ENCODE results near the gene ZNF18.
"Not testable (repeated sequence)": the region's sequence is repeated elsewhere in the genome, so short reads cannot be mapped to it uniquely, and the experiment has no call there.

The ZNF18 gene

DNA sequence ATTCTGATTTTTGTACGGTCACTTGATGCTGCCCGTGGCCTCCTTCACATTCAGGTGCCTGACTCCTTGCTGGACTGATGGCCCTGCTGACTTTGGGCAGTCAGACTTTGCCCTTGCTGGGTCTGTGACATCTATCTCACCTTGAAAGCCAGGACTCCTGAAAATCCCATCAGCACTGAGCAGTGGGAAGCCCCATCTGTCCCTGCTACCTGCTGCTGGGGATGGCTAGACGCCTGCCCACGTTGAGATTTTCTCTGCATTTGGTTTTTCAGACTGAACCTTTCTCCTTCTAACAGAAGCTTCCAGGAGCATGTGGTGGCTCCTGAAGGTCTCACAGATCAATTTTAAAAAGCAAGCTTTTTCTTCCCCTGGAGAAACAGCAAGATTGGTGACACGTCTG is 10.2 kb upstream of the ZNF18 start:
- Mint-ChIP-seq H3K9me3 (no peaks in the 10 kb centered on the region), H3K27me3 (peaks cover 4% of the 10 kb centered on the region), H3K4me1 (ENCODE audit: low read depth) (no peaks in the 10 kb centered on the region), H3K27ac (no peak overlapping the region), H3K4me3 (no peak overlapping the region), H3K36me3 (ENCODE audit: low read depth) (no peaks in the 10 kb centered on the region)

DNA sequence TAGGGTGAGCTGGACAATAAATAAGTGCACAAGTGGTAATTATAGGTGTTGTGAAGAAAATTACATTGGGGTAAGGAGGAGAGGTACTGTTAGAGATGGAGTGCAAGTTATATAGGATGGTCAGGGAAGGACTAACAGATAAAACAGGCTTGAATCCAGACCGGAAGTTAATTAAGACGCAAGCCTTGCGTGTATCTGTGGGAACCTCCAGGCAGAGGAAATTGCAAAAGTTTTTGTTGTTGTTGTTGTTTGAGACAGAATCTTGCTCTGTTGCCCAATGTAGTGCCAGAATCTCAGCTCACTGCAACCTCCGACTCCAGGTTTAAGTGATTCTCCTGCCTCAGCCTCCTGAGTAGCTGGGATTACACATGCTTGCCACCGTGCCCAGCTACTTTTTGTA is 2.4 kb upstream of the ZNF18 start:
- no peaks in the 10 kb centered on the region for H3K36me3 Mint-ChIP-seq (ENCODE audit: low read depth)
- H3K9me3 Mint-ChIP-seq = no peaks in the 10 kb centered on the region
- H3K27ac Mint-ChIP-seq = no peak overlapping the region
- no peaks in the 10 kb centered on the region for H3K27me3 Mint-ChIP-seq
- H3K4me3 Mint-ChIP-seq = no peak overlapping the region
- peaks cover 19% of the 10 kb centered on the region for H3K4me1 Mint-ChIP-seq (ENCODE audit: low read depth)

DNA sequence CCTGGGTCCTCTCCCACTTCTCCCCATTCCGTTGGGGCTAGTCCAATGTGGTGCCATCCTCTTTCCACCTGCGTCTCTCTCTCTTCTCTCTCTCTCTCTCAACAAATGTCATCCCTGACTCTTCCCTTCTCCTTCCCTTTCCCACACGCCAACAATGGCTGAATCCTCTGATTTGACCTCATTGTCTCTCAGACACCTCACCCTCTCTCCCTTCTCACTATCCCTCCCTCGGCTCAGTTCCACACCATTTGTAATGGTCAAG is 628 bp upstream of the ZNF18 start:
- Mint-ChIP-seq H3K36me3 (ENCODE audit: low read depth) (peaks cover 4% of the 10 kb centered on the region), H3K27ac (peak overlapping the region; percentile 88), H3K4me1 (ENCODE audit: low read depth) (peaks cover 25% of the 10 kb centered on the region), H3K27me3 (no peaks in the 10 kb centered on the region), H3K9me3 (no peaks in the 10 kb centered on the region), H3K4me3 (peak overlapping the region; percentile 90)

DNA sequence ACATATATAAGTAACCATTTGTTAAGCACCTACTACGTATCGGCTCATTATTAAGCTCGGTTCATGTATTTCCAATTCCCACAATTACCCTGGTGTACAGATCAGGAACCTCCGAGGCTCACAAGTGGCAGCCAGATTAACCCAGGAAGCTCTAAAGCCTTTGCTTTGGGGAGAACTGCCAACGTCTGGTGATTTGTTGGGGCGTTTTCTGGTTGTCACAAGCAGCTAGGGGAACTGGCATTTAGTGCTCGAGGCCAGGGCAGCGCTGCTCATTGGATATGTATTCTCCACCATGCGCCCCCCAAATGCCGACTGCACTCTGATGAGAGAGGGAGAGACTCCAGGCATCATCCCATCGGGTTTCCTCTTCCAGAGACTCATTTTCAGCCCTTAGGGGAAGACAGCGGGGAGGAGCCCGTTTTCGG is 541 bp downstream of the ZNF18 start:
- no peaks in the 10 kb centered on the region for H3K9me3 Mint-ChIP-seq
- H3K27me3 Mint-ChIP-seq = no peaks in the 10 kb centered on the region
- H3K36me3 Mint-ChIP-seq (ENCODE audit: low read depth) = peaks cover 11% of the 10 kb centered on the region
- peak overlapping the region; percentile 90 for H3K4me3 Mint-ChIP-seq
- H3K27ac Mint-ChIP-seq = peak overlapping the region; percentile 89
- peaks cover 29% of the 10 kb centered on the region for H3K4me1 Mint-ChIP-seq (ENCODE audit: low read depth)

DNA sequence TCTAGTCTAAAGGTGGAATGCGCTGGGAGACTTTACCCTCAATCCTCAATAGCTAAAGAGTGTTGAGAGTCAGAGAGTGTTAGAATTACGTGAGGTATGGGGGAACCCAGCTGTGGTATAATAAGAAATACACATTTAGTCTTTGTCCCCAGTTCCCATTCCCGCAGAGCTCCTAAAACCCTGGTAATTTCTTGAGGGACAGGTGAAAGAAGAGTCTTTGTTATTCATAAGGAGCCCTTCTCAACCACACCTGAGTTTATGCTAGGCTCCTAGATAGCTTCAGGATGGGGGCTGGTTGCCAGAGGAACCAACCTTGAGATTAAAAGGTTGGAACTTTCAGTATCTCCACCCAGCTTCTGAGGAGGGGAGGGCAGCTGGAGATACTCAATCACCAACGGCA is 5.8 kb downstream of the ZNF18 start:
- H3K4me1 Mint-ChIP-seq (ENCODE audit: low read depth) = peaks cover 21% of the 10 kb centered on the region
- H3K27me3 Mint-ChIP-seq = no peaks in the 10 kb centered on the region
- H3K36me3 Mint-ChIP-seq (ENCODE audit: low read depth) = peaks cover 41% of the 10 kb centered on the region
- no peak overlapping the region for H3K4me3 Mint-ChIP-seq
- no peak overlapping the region for H3K27ac Mint-ChIP-seq
- H3K9me3 Mint-ChIP-seq = no peaks in the 10 kb centered on the region

DNA sequence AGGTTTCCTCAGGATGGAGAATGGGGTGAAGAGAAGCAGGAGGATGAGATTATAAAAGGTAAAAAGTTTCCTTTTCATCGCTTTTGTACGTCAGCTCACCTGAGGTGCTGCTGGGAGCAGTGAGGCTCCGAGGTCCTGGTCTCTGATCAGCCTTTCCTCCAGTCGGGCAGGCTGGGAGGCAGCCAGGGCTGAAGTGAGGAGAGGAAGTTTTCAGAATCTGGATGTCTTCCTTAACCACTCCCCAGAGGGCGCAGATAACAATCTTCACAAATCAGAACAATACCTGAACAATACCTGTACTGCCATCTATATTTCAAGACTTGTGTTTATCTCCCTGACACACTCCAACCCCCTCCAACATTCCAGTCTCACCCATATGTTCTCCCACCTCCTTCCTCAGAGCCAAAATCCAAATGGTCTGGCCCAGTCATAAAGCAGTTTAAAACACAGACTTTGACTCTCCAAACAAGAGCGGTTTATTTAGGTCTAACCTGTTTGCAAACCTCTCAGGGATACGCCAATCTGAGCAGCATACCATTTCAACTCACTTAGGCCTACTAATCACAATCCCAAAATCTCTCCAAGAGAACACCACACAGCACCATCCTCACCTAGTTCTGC is 6.8 kb downstream of the ZNF18 start:
- H3K4me3 Mint-ChIP-seq = no peak overlapping the region
- peaks cover 49% of the 10 kb centered on the region for H3K36me3 Mint-ChIP-seq (ENCODE audit: low read depth)
- H3K27me3 Mint-ChIP-seq = no peaks in the 10 kb centered on the region
- peaks cover 15% of the 10 kb centered on the region for H3K4me1 Mint-ChIP-seq (ENCODE audit: low read depth)
- no peak overlapping the region for H3K27ac Mint-ChIP-seq
- H3K9me3 Mint-ChIP-seq = no peaks in the 10 kb centered on the region

DNA sequence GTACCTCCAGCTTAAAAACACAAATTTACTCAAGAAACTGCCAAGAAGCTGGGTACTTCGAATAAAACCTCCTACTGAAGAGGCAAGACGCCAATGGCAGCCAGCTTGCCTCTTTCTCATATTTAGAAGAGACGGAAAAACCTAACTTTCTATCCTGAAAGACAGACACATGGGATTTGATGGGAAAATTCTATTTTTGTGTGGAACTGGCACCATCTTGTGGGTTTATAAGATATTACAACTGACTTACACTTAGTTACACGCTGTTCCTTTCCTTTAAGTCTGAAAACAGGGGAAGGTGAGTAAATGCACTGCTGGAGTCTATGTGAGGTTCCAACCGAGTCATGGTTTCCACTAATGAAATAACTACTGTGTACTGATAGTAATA is 10.3 kb downstream of the ZNF18 start:
- Mint-ChIP-seq H3K27ac (no peak overlapping the region), H3K27me3 (no peaks in the 10 kb centered on the region), H3K9me3 (no peaks in the 10 kb centered on the region), H3K4me1 (ENCODE audit: low read depth) (no peaks in the 10 kb centered on the region), H3K36me3 (ENCODE audit: low read depth) (peaks cover 62% of the 10 kb centered on the region), H3K4me3 (no peak overlapping the region)

DNA sequence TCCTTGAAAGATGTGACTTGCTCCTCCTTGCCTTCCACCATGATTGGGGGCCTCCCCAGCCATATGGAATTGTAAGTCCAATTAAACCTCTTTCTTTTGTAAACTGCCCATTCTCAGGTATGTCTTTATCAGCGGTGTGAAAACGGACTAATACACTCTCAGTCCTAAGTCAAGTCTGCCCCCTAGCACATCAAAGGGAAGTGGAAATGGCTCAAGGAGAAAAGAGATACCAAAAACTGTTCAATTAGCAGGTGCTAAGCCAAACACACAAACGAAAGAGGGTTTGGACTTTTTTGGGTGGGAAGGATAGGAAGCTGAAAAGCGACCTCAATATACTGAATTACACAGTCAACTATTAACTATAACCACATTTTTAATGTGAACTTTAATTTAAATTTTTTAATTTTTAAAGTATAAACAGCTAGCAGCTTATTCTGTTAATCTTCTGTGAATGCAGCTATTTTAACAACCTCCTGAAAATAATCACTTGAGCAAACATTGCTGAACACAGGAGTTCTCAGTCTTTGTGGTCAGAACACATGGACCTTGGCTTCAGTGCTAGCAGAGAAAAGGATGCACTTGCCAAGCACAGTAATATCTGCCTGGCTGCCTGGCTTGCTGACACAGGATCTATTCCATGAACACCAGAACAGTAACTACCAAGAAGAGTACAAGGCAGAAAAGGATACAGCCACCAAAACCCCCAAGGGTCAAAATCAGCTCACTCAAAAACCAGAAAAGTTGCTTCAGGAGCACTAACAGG is 10.9 kb downstream of the ZNF18 start:
- Mint-ChIP-seq H3K36me3 (ENCODE audit: low read depth) (peaks cover 66% of the 10 kb centered on the region), H3K4me3 (no peak overlapping the region)

DNA sequence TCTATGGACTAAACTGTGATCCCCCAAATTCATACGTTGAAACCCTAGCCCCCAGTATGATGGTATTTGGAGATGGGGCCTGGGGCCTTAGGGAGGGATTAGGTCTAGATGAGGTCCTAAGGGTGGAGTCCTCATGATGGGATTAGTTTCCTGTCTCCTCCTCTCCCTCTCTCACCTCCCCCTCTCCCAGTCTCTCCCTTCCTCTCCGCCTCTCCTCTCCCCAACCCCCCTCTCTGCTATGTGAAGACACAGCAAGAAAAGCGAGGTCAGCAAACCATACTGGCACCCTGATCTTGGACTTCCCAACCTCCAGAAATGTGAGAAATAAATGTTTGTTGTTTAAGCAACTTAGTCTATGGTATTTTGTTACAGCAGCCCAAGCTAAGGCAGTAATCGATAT is 15.4 kb downstream of the ZNF18 start:
- H3K36me3 Mint-ChIP-seq (ENCODE audit: low read depth) = peaks cover 72% of the 10 kb centered on the region
- H3K4me1 Mint-ChIP-seq (ENCODE audit: low read depth) = no peaks in the 10 kb centered on the region

More for the DNA sequence above, 10.9 kb downstream of the ZNF18 start:
- Mint-ChIP-seq H3K4me1 (ENCODE audit: low read depth) (no peaks in the 10 kb centered on the region), H3K9me3 (no peaks in the 10 kb centered on the region), H3K27me3 (no peaks in the 10 kb centered on the region), H3K27ac (no peak overlapping the region)

DNA sequence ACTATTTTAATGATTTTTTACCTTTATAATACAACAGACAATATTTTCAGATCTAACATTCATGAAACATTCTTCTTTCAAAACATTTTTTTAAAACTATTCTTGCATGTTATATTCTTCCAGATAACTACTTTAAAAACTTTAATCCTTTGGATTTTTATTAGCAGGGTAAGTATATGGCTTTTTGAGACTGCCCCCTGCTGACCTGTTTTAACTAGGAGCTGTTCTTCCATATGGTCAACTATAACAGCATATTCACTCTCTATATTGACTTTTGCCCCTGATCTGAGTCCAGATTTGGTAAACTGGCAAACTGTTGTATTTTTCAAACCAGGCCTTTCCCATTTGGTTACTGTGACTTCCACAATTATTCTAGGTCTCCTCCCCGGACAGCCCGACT is 16.5 kb downstream of the ZNF18 start:
- peaks cover 3% of the 10 kb centered on the region for H3K9me3 Mint-ChIP-seq
- H3K27ac Mint-ChIP-seq = no peak overlapping the region
- no peaks in the 10 kb centered on the region for H3K27me3 Mint-ChIP-seq
- no peak overlapping the region for H3K4me3 Mint-ChIP-seq
- H3K36me3 Mint-ChIP-seq (ENCODE audit: low read depth) = peaks cover 78% of the 10 kb centered on the region
- no peaks in the 10 kb centered on the region for H3K4me1 Mint-ChIP-seq (ENCODE audit: low read depth)

More for the DNA sequence above, 15.4 kb downstream of the ZNF18 start:
- H3K9me3 Mint-ChIP-seq = no peaks in the 10 kb centered on the region
- H3K4me3 Mint-ChIP-seq = no peak overlapping the region
- no peaks in the 10 kb centered on the region for H3K27me3 Mint-ChIP-seq
- no peak overlapping the region for H3K27ac Mint-ChIP-seq

DNA sequence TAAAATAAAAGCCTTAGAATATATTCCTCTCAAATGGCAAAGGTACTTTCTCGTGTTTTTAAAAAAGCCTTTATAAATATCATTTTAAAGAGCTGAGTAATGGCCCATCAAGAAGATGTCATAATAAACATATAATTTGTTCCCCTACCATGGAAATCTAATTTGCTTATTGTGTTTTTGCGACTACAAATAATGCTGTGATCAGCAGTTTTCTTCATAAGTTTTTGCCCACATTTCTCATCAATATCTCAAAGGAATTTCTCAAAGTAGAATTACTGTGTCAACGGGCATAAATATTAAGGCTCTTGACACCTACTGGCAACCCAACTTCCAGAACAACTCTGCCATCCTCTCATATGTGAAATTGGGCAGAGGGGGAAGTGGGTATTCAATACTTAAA is 17.5 kb downstream of the ZNF18 start:
- Mint-ChIP-seq H3K36me3 (ENCODE audit: low read depth) (peaks cover 81% of the 10 kb centered on the region), H3K4me3 (no peak overlapping the region), H3K27ac (no peak overlapping the region), H3K9me3 (peaks cover 8% of the 10 kb centered on the region), H3K27me3 (no peaks in the 10 kb centered on the region), H3K4me1 (ENCODE audit: low read depth) (no peaks in the 10 kb centered on the region)

DNA sequence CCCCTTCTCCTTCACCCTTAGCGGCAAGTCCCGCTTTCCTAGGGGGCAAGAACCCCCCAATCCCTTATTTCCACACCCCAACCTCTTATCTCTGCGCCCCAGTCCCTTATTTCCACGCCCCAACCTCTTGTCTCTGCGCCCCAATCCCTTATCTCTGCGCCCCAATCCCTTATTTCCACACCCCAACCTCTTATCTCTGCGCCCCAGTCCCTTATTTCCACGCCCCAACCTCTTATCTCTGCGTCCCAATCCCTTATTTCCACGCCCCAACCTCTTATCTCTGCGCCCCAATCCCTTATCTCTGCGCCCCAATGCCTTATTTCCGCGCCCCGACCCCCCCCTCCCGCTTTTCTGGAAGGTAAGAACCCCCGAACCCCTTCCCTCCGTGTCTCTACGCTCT is 24.5 kb downstream of the ZNF18 start:
- H3K4me3 Mint-ChIP-seq; H3K4me1 Mint-ChIP-seq (ENCODE audit: low read depth); H3K27me3 Mint-ChIP-seq; H3K27ac Mint-ChIP-seq: not testable (repeated sequence)
- Mint-ChIP-seq H3K9me3 (peaks cover 25% of the 10 kb centered on the region), H3K36me3 (ENCODE audit: low read depth) (peaks cover 62% of the 10 kb centered on the region)

DNA sequence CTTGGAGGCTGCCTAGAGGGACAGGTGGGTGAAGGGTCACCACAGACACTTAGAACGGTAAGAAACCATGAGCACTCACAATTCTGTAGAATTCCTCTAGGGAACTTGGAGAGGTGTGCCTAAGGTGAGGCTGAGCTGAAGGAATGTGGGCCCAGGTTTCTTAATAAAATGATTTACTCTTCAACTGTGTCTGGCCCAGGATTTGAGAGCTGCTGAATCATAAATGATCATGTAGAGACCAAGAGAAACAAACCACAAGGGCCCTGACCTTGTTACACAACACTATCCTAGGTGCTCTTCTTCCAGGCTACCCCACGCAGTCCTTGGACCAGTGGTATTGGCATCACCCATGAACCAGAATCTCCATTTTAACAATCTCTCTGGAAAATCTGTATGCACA is 27.7 kb downstream of the ZNF18 start:
- Mint-ChIP-seq H3K36me3 (ENCODE audit: low read depth) (peaks cover 54% of the 10 kb centered on the region), H3K27me3 (no peaks in the 10 kb centered on the region), H3K4me1 (ENCODE audit: low read depth) (no peaks in the 10 kb centered on the region)

DNA sequence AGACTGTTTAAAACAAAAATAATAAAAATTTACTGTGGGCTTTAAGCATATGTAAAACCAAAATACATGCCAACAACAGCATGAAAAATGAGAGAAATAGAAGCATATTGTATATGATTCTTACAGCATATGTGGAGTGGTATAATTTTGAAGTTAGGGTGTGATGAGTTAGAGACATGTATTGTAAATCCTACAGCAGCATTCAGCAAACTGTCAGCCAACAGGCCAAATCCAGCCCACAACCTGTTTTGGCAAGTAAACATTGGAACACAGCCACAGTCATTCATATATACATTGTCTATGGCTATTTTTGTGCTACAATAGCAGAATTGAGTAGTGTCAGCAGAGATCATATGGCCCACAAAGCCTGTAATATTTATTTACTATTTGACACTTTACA is 42.3 kb downstream of the ZNF18 start:
- Mint-ChIP-seq H3K4me1 (ENCODE audit: low read depth) (no peaks in the 10 kb centered on the region), H3K27ac (no peak overlapping the region), H3K27me3 (no peaks in the 10 kb centered on the region), H3K36me3 (ENCODE audit: low read depth) (peaks cover 30% of the 10 kb centered on the region), H3K9me3 (peaks cover 13% of the 10 kb centered on the region), H3K4me3 (no peak overlapping the region)

More for the DNA sequence above, 27.7 kb downstream of the ZNF18 start:
- Mint-ChIP-seq H3K4me3 (no peak overlapping the region), H3K9me3 (peaks cover 43% of the 10 kb centered on the region), H3K27ac (no peak overlapping the region)

DNA sequence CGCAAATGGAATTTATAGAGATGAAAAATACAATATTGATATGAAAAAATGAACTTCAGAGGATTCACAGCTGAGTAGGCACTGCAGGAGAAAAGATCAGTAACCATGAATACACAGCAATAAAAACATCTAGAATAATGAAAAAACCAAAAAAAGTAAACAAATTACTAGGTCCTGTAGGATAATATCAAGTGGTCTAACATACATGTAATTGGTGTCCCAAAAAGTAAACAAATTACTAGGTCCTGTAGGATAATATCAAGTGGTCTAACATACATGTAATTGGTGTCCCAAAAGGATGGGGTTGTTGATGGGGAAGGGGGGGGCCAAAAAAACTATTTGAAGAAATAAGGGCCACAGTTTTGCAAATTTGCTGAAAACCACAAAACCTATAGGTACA is 43.4 kb downstream of the ZNF18 start:
- H3K27me3 Mint-ChIP-seq = no peaks in the 10 kb centered on the region
- peaks cover 26% of the 10 kb centered on the region for H3K36me3 Mint-ChIP-seq (ENCODE audit: low read depth)
- H3K4me1 Mint-ChIP-seq (ENCODE audit: low read depth) = no peaks in the 10 kb centered on the region
- H3K4me3 Mint-ChIP-seq = no peak overlapping the region
- H3K9me3 Mint-ChIP-seq = peaks cover 13% of the 10 kb centered on the region
- H3K27ac Mint-ChIP-seq = no peak overlapping the region

DNA sequence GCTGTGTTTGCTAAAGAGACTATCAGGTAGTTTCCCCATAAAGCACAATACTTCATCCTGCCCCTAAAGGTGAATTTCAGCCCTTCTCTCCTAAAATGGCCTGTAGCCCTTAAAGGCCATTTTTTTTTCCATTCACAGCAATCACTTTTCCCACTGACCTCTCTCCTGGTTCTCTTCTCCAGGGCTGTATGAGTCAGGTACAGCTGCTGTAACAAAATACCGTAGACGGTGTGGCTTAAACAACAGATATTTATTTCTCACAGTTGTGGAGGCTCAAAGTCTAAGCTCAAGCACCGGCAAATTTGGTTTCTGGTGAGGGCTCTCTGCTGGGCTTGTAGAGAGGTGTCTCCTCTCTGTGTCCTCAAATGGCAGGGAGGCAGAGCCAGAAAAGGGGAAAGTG is 44.7 kb downstream of the ZNF18 start:
- Mint-ChIP-seq H3K27me3 (no peaks in the 10 kb centered on the region), H3K27ac (no peak overlapping the region), H3K4me3 (no peak overlapping the region), H3K36me3 (ENCODE audit: low read depth) (peaks cover 14% of the 10 kb centered on the region), H3K9me3 (peaks cover 13% of the 10 kb centered on the region), H3K4me1 (ENCODE audit: low read depth) (no peaks in the 10 kb centered on the region)

Data from stimulated activated naive CD8-positive, alpha-beta T cell treated with anti-CD3 and anti-CD28 coated beads, Interleukin-15, Interleukin-2, amounts not matched to agents 100 ng/mL and 50 ng/mL, for 24 hours (primary cell).